GM19239 (cell line): ENCODE data around the gene RNASEH2B.

Source experiments
- DNase-seq: peaks from one replicate; pipeline ENCODE4 v3.0.0; 2011; ENCODE audit warnings: low spot score; ENCODE audit not compliant: insufficient read length
- FAIRE-seq: peaks from 2 replicates; lab custom pipeline; 2011; peaks lifted over from hg19 to GRCh38; lab: Jason Lieb, UNC

The RNASEH2B gene

DNA sequence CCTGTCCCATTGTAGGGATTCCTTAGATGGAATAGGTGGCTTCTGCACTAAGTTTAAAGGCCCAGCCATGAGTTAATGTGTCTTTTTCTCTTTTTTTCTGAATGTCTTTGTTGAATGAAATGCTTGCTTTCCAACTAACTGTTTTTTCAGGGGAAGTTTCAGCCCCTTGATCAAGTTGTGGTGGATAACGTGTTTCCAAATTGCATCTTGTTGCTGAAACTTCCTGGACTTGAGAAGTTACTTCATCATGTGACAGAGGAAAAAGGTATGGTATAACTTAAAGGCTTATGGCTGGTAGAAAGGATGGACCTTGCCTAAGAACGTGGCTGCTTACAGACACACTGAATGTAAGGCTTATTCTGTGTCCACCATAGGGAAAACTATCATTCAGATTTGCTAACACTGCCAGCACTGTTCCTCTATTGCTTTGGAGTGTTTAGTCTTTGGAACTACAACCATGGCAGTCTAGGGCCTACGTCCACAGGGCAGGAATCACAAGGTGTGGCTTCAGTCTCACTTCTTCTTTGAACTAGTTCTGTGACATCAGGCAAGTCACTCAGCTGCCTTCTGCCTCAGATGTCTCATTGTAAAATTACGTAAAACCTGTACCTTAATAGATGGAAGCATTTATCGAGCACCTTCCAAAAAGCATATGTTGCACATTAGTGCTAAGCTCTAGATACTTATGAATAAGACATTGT is 25.3 kb downstream of the RNASEH2B start:
- FAIRE-seq (no peak), DNase-seq (no peak)

- FAIRE-seq (no peak), DNase-seq (no peak)
These were observed 27.1 kb downstream of the RNASEH2B start for GRCh38 chr13:50936679-50937078.

- no peak for FAIRE-seq
- no peak for DNase-seq
These were observed 30.9 kb downstream of the RNASEH2B start for GRCh38 chr13:50940509-50940908.

- DNase-seq (no peak), FAIRE-seq (no peak)
These were observed 31.6 kb downstream of the RNASEH2B start for GRCh38 chr13:50941146-50941545.

DNA sequence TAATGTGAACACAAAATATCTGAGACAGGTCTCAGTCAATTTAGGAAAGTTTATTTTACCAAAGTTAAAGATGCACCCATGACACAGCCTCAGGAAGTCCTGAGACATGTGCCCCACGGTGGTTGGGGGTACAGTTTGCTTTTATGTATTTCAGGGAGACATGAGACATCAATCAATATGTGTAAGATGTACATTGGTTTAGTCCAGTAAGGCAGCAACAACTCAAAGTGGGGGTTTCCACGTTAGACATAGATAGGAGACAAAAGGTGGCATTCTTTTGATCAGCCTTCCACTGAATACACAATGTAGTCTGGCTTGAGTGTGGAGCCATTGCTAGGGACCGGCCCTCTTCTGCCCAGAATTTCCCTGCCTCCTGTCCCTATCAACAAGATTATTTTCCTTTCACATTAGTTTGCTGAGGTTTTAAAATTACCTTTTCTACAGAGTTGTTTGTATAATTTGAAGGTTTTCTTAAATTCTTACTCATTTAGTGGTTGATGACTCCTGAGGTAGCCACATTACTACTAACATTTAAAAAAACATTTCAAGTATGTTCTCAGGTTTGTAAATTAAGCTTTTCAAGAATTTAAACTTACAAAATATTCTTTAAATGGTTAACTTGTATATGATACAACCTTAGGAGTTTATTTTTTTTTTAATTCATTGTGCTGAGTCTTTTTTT is 33.2 kb downstream of the RNASEH2B start:
- FAIRE-seq (no peak), DNase-seq (no peak)

GRCh38 chr13:50945669-50946068 is 36.1 kb downstream of the RNASEH2B start:
- no peak for DNase-seq
- FAIRE-seq: no peak

GRCh38 chr13:50948601-50949000 is 39.0 kb downstream of the RNASEH2B start:
- FAIRE-seq (no peak), DNase-seq (no peak)

- DNase-seq (no peak), FAIRE-seq (no peak)
These were observed 41.3 kb downstream of the RNASEH2B start for GRCh38 chr13:50950849-50951248.

GRCh38 chr13:50951366-50951765 is 41.8 kb downstream of the RNASEH2B start:
- DNase-seq (no peak), FAIRE-seq (no peak)

DNA sequence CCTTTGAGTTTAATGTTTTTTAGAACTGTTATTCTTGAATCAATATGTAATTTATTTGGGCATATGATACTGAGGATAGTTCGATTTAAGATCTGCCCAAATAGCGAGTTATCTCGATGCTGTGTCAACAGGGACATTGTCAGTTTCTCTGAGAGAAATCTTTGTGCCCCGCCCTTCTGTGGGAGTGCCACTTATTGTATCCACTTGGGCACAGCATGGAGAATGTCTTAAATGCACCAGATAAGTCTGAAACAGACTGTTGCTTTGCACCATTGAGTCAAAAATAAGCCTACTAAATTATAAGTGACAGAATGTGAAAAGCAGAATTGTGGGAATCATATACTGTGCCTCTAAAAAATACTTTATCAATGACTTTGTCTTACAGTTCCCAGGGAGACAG is 45.6 kb downstream of the RNASEH2B start:
- FAIRE-seq: no peak

DNA sequence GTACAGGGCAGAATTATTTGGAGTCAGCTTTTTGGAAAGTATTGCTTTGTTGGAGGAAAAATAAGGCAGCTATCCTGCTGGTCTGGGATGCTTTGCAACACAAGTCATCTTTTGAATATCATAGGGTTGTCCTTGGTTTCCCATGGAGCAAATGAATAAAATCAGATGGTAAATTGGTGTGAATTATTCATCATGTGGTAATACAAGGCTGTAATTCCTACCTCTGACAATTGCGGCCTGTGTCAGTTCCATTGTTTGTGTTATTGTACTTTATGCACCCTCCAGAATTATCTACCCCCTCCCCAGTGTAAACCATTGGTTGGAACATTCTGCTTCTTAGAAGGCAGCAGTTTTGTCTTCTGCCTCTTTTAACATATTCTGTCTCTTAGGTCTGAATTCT is 46.2 kb downstream of the RNASEH2B start:
- no peak for FAIRE-seq
- no peak for DNase-seq

More for the DNA sequence above, 45.6 kb downstream of the RNASEH2B start:
- no peak for DNase-seq

- DNase-seq (no peak), FAIRE-seq (peak; percentile 59)
These were observed 48.0 kb downstream of the RNASEH2B start for GRCh38 chr13:50957620-50958019.

DNA sequence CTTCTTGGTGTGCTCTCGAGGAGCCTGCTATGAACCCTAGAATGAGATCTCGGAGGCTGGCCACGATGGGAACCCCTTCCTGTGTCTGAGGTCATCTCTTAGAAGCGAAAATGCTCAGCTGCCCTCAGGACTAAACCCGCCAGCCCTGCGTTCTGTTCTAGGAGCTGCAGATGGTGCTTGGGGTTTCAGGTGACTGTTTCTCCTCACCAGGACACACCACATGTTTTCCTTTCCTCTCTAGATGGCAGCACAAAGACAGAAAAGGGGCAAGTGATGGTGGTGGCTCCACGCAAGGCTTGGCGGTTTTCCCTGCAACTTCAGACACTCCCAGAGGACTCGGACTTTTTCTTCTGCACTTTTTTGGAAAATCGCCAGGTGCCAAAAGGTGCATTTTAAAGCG is 60.1 kb downstream of the RNASEH2B start:
- no peak for FAIRE-seq
- no peak for DNase-seq

DNA sequence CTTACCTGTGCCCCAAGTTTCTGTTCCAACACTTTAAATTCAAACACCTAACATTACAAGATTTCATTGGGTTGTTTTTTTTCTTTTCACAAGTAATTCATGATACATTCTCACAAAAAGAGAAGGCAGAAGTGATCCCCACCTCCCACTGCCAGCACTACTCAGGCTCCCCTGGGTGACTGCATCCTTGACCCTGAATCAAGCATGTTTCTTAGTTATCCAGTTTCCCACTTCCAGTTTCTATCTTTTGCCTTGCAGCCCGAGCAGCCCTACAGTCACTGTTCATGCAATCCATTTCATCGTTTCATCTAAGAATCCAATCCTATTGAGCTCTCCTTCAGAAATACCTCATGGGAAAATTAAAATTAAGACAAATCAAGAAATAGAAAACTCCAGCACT is 61.4 kb downstream of the RNASEH2B start:
- no peak for FAIRE-seq
- no peak for DNase-seq

DNA sequence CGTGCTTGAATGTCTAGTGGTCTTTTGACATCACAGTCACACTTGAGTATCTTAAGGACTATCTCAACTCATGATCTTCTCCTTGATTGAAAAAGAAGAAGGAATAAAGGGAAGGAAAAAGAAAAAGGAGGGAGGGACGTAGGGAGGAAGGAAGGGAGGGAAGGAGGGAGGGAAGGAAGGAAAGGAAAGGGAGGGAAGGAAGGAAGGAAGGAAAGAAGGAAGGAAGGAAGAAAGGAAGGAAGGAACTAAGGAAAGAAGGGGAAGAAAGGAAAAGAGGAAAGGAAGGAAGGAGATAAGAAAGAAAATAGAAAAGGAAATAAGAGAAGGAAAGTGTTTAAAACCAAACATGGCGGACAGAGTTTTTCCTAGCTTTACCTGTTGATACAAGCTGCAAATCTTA is 64.7 kb downstream of the RNASEH2B start:
- FAIRE-seq: no peak
- DNase-seq: no peak

GRCh38 chr13:50979187-50979586 is 69.6 kb downstream of the RNASEH2B start:
- DNase-seq (no peak), FAIRE-seq (no peak)

- DNase-seq: no peak
- FAIRE-seq: no peak
These were observed 72.1 kb downstream of the RNASEH2B start for GRCh38 chr13:50981686-50982085.

DNA sequence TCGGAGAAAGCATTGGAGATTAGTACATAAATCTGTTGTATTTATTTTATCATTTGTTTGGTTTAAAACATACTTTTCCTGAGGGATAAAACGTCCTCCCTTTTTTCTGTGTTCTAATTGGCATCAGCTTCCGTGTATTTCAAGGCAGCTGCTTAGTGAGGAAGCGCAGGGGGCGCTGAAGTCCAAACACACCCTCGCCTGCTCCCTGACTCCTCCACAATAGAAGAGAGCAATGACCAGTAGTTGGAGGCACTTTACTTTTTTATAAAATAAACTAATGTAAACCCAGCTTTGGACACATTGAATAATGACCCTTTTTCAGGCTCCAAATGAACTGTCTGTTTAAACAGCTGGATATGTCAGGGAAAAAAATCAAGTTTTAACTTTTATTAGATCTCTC is 79.9 kb downstream of the RNASEH2B start:
- DNase-seq (no peak), FAIRE-seq (no peak)

- FAIRE-seq (no peak), DNase-seq (no peak)
These were observed 80.7 kb downstream of the RNASEH2B start for GRCh38 chr13:50990065-50990817.

DNA sequence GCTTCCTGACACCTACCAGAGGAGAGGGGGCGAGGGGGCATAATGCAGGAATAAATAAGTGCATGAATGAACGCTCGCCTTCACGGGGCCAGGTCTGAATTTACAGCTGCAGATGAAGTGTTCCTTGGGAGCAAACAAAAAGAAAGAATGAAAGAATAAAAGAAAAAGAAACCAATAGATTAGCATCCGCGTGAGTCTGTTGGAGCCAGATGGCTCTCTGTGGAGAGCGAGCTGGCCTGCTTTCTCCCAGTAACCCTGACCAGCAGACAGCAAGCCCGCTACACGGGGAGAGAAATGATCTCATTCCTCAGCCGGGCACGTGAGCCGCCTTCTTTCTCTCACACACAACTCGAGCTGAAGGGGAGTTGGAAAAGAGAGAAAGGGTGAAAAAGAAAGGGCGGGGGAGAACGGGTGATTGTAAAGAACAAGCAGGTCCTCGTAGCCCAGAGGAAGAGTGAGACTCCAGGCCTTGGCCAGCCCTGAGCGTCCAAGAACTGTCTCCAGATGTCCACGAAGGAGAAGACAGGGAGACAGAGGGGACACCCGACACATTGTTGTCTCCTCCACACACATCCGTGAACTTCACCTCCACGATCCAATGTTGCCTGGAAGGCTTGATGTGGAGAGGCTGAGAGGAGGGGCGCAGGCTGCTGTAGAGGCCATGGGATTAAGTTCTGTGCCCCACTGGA is 81.4 kb downstream of the RNASEH2B start:
- DNase-seq: no peak
- no peak for FAIRE-seq
